ENCODE measurements around the gene FAM120C.

The FAM120C gene

DNA sequence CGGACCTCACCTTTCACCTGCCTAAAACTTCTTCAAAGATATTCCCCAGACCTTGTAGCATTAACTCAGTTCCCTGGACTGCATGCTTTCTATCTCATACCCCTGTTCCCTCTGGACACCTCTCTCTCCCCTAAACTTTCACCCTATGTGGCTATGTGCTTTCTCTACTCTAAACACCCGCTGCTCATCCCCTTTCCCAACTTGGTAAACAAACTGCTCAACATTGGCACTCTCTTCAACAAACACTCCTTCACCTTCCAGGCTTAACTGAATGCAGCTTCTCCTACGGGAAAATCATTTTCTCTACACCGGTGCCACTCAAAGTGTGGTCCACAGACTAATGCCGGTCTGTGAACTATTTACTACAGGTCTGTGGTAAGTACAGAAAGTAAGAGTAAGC is 158.7 kb downstream of the FAM120C start:
- Mint-ChIP-seq H3K36me3 (peaks cover 14% of the 10 kb centered on the region), H3K27me3 (no peaks in the 10 kb centered on the region), H3K27ac (no peak overlapping the region), H3K4me3 (no peak overlapping the region), H3K4me1 (peaks cover 16% of the 10 kb centered on the region), H3K9me3 (no peaks in the 10 kb centered on the region)

All from activated naive CD4-positive, alpha-beta T cell treated with anti-CD3 and anti-CD28 coated beads, Interleukin-2, amount 50 U/mL, for 24 hours (primary cell).